ENCODE results near the gene CRYBG1.

The CRYBG1 gene

DNA sequence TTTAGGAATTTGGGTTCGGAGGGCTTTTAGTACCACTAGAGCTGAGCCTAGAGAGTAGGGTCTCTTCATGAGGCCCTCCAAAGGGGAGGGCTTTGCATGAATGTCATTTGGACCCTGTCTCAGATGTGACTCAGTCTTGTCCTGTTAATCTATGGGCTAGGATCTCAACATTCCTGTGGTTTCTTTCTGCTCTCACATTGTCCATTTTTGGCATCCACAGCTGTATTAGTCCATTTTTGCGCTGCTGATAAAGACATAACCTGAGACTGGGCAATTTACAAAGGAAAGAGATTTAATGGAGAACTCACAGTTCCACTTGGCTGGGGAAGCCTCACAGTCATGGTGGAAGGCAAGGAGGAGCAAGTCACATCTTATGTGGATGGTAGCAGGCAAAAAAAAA is 61.0 kb downstream of the CRYBG1 start:
- in situ Hi-C loops (cut with MboI; ENCODE audit: low sequenced_read_pairs): no loop called here

DNA sequence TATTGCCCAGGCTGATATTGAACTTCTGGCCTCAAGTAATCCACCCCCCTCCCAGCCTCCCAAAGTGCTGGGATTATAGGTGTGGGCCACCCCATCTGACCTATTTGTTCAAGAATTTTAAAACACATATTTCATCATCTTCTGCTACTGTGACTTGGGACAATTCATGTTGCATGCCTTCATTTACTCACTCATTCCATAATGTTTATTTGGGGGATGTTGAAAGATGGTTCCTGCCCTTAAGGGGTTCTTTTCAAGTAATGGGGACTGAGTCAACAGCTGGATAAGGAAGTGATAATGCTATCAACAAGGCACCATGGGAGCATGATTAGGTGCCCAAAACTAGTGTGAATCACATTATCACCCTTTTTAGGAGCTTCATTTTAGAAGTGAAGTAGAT is 62.0 kb downstream of the CRYBG1 start:
- in situ Hi-C loops (cut with MboI; ENCODE audit: low sequenced_read_pairs): no loop called here

DNA sequence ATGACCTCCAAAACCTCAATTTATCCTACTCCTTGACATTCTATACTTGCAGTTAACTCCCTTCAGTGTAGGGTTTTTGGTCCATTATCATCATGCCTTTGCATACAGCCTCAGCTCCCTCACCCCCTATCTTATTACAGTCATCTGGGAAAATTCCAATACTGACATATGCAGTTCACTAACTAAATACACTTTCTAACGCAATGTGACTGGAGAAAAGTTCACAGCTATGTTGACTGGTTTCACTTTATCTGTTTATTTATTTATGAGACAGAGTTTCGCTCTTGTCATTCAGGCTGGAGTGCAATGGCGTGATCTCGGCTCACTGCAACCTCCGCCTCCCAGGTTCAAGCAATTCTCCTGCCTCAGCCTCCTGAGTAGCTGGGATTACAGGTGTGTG is 64.9 kb downstream of the CRYBG1 start:
- in situ Hi-C loops (cut with MboI; ENCODE audit: low sequenced_read_pairs): no loop called here

DNA sequence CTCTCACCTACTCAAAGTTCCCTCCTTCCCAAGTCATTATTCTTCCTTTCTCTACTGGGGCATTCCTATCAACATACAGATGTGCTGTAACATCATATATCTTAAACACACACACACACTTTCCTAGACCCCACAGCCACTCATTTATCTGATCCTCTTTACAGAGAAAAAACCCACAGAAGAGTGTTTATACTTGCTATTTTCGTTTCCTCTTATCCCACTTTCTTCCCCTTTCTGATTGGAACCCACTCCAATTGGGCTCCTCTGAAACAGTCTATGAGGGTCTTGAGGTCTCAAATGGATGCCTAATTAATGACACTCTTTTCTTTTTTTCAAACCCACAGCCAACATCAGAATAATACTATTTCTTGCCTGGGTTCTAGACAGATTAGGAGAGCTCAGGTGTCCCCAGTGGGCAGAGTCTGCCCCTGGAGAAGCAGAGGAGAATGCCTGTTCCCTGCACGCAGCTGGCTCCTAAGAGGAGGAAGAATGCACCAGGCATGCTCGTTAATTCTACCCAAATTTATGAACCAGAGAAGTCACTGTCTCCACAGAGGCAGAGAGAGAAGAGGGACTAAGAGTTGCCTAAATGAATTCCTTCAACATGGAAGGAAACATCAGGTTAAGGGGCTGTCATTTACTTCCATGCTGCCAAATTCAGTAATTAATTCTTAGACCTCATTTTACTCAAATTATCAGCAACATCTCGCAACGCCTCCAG is 65.9 kb downstream of the CRYBG1 start:
- in situ Hi-C loops (cut with MboI; ENCODE audit: low sequenced_read_pairs): no loop called here

DNA sequence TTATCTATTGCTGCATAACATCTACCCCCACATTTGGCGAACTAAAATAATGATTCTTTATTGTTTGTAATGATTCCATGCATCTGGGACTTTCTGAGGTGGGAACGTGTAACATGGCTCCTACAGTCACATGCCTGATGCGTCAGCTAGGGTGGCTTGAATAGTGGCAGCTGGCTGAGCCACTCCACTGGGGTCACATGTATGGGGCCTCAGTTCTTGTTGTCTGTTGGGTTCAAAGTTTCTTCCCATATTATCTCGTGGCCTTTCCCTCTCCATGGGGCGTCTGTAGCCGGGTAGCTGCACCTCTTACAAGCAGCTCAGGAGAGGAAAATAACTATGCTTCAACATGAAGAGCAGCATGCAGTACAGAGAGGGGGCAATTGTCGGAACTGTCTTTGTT is 69.9 kb downstream of the CRYBG1 start:
- in situ Hi-C loops (cut with MboI; ENCODE audit: low sequenced_read_pairs): no loop called here

DNA sequence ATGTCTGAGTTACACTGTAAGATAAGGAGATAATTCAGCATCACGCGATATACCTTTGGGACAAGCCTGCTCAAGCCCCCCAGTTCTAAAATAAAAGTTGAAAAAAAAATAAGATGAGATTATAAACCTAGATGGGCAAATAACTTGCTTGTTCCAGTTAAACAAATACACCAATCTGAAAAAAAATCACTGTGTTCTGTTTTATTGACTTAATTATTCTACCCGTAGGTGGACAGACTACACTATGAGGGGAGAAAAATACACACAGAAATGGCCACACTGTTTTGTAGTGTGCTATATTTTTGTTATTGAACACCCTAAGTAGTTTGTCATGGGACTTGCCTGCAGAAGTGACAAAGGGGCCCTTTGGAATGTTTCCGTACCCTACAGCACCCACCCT is 70.9 kb downstream of the CRYBG1 start:
- in situ Hi-C loops (cut with MboI; ENCODE audit: low sequenced_read_pairs): no loop called here

DNA sequence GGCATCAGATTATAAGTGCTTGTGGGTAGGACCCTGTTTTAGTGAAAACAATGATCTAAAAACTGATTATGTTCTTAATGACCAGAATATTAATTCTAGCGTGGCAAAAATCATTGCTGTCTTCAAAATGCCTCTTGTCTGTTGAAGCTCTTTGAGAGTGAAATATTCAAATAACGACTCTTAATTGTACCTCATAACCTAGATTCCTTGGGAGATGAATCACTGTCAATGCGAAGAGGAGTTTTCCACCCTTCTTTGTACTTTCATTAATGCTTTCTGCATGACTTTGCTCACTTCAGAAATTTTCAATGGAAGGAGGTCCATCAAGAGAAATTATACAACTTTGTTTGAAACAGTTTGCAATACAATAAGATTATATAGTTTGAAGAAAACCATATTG is 71.5 kb downstream of the CRYBG1 start:
- in situ Hi-C loops (cut with MboI; ENCODE audit: low sequenced_read_pairs): no loop called here

DNA sequence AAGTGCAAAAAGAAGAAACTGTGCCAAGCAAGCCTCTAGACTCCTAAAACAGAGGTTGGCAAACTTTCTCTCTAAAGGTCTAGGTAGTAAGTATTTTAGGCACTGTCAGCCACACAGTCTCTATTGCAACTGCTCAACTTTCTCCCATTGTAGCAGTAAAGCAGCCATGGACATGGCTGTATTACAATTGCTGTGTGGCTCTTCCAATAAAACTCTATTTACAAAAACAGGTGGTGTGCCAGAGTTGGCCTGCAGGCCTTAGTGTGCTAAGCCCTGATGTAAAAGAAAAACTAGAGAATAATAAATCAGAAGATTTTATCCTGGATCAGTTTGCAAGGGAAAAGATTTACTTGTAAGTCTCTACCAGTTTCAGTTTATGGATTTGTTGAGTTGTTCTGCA is 74.0 kb downstream of the CRYBG1 start:
- in situ Hi-C loops (cut with MboI; ENCODE audit: low sequenced_read_pairs): no loop called here

DNA sequence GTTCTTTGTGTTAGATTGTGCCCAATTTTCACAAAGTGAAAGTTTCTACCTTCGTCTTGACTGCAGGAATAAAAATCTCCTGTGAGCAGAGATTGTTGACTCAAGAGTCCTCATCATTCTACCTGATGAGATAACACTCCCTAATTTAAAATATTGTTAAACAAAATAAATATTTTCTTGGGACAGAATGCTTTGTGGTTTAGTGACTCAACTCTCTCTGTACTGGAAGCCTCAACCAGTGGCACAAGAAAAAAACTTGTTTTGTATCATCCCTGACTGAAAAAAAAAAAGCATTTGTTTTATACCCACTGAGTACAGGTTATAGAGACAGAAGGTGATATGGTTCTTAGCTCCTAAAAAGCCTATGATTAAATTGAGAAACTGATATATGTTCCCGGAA is 78.9 kb downstream of the CRYBG1 start:
- in situ Hi-C loops (cut with MboI; ENCODE audit: low sequenced_read_pairs): no loop called here

DNA sequence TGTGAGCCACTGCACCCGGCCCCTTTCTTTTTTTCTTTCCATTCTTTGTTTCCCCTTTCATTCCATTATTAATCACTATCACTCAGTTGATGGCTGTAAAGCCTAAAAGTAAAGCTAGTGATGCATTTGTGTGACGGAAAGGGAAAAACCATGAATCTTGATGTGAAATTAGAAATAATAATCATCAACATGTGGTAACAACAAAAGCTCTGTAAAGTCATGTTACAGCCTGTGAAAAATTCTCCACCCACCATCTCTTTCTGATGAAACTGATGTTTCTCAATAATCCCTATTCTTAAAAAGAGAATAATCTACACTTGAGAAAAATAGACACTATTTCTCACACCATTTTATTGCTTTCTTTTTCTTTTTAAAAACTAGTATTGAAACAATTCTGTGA is 80.0 kb downstream of the CRYBG1 start:
- in situ Hi-C loops (cut with MboI; ENCODE audit: low sequenced_read_pairs): loop anchor here (10.0 kb wide), 1 partner anchor 554 kb away; no protein-coding TSS in a partner anchor

DNA sequence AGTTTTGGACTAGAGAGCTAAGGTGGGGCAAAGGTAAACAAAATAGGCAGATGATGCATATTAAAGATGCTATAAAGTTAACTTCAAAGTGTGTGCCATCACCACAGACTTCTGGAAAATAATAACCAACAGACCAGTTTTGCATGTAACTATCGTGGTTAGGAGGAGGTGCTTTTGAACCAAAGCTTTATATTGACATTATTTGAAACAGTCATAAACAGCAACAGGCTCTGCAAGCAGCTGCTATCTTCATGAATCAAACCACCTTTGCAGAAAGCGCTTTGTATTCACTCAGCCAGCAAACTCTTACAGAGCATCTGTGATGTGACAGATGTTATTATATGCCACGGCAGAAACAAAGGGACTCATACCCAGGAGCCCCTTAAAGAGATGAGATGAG is 81.9 kb downstream of the CRYBG1 start:
- in situ Hi-C loops (cut with MboI; ENCODE audit: low sequenced_read_pairs): loop anchor here (10.0 kb wide), 1 partner anchor 552 kb away; no protein-coding TSS in a partner anchor

DNA sequence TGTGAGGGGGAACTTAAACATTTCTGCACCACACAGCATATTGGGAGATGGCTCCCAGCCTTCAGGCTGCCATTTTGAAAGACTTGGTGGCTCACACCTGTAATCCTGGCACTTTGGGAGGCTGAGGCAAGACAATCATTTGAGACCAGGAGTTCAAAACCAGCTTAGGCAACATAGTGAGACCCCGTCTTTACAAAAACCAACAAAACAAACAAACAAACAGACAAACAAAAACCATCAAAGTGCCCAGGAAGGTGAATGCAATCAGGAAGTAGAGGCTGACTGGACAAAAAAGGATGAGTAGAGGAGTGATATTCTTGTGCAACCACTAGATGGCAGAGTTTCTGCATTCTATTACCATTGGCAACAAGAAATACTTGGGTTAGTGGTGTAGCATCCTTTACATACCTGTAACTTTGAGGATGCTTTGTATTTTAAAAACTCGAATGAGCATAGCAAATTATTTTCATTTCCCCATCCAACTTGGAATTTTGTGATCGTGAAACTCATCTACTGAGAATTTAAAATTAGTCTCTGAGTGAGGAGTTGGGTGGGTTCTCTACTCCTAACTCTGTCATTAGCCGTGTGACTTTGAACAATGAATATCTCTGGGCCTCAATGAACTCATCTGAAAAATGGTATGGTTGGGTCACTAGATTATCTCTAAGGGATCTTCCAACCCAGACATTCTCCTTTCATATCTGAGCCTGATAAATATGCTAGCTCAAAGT is 84.4 kb downstream of the CRYBG1 start:
- in situ Hi-C loops (cut with MboI; ENCODE audit: low sequenced_read_pairs): loop anchor here (5.0 to 10.0 kb wide), 2 partner anchors 122 to 550 kb away; no protein-coding TSS in a partner anchor

DNA sequence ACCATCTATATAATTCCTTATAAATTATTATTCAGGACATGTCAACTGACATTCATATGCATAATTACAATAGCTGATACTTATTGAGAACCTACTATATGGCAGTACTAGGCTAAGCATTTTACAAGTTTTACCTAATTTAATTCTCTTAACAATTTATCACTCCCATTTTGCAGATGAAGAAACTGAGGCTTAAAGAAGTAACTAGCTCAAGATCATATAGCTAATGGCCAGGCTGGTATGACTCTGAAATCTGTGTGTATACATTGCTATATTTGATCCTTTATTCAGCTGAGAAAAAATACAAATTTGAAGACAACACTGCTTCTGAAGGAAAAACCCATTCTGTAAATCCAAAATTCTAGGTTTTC is 85.0 kb downstream of the CRYBG1 start:
- in situ Hi-C loops (cut with MboI; ENCODE audit: low sequenced_read_pairs): loop anchor here (5.0 to 10.0 kb wide), 2 partner anchors 122 to 549 kb away; no protein-coding TSS in a partner anchor

DNA sequence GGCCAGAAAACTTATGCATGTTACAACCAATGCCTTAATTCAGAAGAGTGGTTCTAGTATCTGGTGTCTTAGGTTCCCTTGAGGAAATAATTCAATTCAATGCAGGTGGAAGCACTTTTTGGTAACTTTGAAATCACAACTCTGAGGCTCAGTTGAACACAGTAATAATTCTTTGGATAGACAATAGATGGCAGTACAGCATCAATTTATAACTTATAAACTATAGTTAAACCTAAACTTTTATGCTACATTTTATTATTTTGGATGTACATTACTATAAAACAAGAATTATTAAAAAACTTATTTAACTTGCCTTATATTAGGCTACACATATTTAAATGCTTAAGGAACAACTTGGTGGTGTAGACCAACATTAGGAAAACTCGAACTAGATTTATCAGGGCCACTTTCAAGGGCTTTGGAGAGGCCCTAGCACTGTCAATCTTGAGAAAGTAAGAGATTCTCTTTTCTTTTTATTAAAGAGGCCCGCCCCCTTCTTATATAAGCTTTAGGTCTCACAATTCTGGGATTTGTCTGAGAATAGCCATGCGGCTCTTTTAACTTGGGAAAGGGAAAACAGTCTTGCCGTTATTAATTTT is 85.9 kb downstream of the CRYBG1 start:
- in situ Hi-C loops (cut with MboI; ENCODE audit: low sequenced_read_pairs): loop anchor here (5.0 to 10.0 kb wide), 2 partner anchors 121 to 548 kb away; no protein-coding TSS in a partner anchor

DNA sequence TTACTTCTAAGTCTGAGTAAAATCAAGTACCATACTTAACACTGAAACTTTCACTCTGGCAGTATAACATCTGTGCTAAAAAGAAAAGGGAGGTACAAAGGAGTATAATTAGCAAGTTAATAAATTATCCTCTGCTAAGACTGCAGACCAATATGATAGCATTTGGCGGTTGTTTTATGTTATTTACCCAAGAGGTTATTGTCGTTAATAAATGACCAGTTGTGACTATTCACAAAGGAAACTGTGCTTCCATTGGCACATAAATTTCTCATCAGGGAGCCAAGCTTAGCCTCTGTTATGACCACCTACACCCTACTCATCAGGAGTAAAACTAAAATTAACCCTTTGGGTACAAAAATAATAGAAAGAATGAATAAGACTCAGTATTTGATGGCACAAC is 86.5 kb downstream of the CRYBG1 start:
- in situ Hi-C loops (cut with MboI; ENCODE audit: low sequenced_read_pairs): loop anchor here (5.0 to 10.0 kb wide), 2 partner anchors 120 to 548 kb away; no protein-coding TSS in a partner anchor

DNA sequence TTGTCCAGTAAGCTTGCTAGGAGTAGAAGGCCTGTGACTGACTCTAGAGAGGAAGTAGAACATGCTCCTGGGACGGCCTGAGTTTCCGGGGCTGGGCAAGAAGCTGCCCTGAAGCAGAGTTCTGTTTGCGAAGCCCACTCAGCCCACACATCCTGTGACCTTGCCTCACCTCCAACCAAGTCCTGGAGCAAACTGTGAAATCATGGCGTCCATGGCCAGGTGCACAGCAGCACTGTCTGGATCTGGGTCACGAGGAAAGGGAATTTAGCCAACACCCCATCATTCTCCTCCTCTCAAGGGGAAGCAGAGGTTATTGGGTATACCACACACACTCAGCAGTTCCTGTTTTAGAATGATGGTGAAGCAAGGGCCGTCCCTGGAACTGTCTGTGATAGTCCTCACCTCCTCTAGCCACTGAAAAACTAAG is 87.5 kb downstream of the CRYBG1 start:
- in situ Hi-C loops (cut with MboI; ENCODE audit: low sequenced_read_pairs): loop anchor here (5.0 to 10.0 kb wide), 2 partner anchors 119 to 547 kb away; no protein-coding TSS in a partner anchor

DNA sequence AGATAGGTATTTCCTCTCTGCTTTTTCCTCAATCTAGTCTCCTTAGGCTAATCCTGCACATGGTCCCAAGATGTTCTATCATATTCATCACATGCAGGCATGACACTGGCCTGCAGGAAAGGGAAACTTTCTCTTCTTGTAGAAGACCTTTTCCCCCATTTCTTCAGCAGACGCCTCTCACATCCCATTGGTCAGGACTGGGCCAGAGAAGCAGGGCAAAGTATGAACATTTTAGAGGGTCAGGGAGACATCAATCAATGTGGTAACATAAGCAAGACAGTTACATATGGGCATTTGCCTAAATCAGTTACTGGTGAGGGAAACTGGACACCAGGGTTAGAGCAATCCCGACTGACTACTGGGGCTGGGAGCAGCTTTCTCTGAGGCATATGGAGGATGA is 90.1 kb downstream of the CRYBG1 start:
- in situ Hi-C loops (cut with MboI; ENCODE audit: low sequenced_read_pairs): no loop called here

DNA sequence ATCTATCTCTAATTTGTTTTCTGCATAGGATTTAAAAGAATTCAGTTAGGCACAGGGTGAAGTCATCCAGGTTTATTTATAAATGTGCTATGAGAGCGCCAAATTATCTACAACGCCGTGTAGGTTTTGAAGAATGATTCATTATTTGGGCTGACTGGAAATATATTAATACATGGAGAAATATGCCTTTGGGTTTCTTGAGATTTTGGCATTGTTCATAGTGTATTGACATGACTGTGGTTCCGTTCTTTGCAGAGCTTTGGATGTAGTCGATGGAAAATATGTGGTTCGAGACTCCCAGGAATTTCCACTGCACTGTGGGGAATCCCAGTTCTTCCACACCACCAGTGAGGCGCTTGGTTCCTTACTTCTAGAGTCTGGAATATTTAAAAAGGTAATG is 90.9 kb downstream of the CRYBG1 start:
- in situ Hi-C loops (cut with MboI; ENCODE audit: low sequenced_read_pairs): no loop called here

DNA sequence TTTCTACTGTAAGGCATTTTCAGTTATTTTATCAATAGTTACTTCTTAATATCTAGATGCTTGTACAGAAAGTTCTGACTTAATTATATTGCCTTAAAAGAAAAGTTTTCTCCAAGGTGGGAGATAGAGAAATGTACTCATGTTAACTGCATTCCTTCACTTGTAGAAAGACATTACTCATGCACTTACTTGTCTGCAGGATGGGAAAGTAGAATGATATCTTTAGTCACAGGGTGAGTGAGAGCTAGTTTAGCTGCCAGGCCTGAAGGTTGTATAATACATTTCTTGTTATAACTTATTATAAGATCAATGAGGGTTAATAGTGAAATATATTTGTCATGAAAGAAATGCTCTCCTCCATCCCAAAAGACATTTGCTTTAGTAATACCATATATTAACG is 92.1 kb downstream of the CRYBG1 start:
- in situ Hi-C loops (cut with MboI; ENCODE audit: low sequenced_read_pairs): no loop called here

DNA sequence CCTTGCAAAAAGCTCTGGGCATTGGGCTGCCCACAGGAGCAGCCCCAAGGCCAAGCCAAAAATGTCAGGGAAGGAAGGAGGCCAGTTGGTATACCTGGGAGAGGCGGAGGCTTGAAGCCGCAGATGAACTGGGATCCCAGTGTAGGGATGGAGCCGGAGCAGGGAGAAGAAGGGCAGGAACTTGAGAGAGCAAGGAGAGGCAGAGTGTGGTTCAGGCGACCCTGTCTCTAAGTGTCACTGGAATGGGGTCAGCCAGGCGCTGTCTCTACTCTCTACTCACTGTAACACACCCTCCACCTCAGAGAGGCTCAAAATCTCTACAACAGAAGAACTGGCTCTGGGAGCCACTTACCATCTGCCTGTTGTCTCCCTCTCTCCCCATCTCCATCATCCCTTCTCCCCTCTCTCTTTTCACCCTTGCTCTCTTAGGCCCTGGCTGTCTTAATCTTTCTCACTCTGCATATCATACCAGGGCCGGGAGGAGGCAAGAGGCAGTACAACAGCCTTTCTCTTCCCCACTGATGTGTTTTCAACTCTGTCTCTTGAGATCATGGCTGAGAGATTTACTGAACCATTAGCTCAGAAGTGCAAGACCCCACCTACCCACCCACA is 93.3 kb downstream of the CRYBG1 start:
- in situ Hi-C loops (cut with MboI; ENCODE audit: low sequenced_read_pairs): no loop called here

DNA sequence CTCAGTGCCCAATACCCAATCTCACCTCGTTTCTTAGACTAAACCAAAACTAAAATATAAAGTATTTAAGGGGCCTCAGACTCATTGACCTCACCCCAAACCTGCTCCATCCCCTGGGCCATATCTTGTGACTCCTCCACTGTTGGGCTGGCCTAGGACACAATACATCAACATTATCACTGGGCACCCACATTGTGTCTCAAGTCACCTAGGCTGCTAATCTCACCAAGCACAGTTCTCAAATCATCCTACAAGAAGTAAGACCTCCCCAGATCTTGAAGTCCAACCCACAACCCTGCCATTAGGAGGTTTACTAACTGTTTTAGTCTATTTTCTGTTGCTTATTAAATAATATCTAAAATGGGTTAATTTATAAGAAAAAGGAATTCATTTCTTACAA is 96.2 kb downstream of the CRYBG1 start:
- in situ Hi-C loops (cut with MboI; ENCODE audit: low sequenced_read_pairs): no loop called here
